Measurements from ENCODE around the gene SERPINA3. TPM values are rescaled to one million over a fixed set of nuclear protein-coding genes. Genes with fewer than 3 reads are reported as not detected.

Gene SERPINA3
- total and polyA plus RNA-seq, 10 of the 15 experiments (the other 5 are each of a cell fraction or from before 2014, with no cell fraction given), result 2.2 TPM; not detected in 9

DNA sequence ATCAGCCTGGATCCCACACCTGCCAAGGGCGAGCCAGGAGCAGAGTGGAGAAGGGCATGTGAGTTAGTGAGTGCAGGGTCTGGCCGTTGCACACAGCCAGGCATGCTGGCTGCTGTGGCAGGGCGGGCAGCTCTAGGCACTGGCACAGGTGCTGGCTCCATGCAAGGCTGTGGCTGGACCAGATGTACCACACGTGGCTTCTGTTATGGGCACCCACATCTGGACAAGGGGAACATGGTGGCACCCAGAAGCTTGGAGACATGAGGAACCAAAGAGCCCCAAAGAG is 20.1 kb downstream of the SERPINA3 start:
- SMC1A ChIA-PET (ENCODE audit: uncharacterized antibody, unreplicated experiment), result no interaction called here
- H3K36me3 ChIP-seq (ENCODE audit: control insufficient read depth in 2 of 2, insufficient read depth in 2 of 2, low read length in 1 of 2), result no peaks in the 10 kb centered on the region
- WGBS (ENCODE audit: insufficient coverage, insufficient replicate concordance, low lambda C conversion rate, missing lambda C conversion rate), result 0% methylated on average over 4 of the region's 4 CpGs
- in situ Hi-C loops (cut with MboI) (no loop called here), intact Hi-C loops (cut with micrococcal nuclease; ENCODE audit: unreplicated experiment) (no loop called here)
- no peak overlapping the region for H3K4me2 ChIP-seq (ENCODE audit: control insufficient read depth, insufficient read depth)
- H3K27ac ChIP-seq (ENCODE audit: control insufficient read depth, insufficient read depth), result no peak overlapping the region
- CTCF ChIA-PET, result no interaction called here
- no peaks in the 10 kb centered on the region for H3K27me3 ChIP-seq (replicated peaks in 1 of 2; ENCODE audit: control insufficient read depth in 2 of 2, insufficient read depth in 2 of 2, low read length in 1 of 2)
- RAD21 ChIA-PET (ENCODE audit: unreplicated experiment), result no interaction called here
- no peaks in the 10 kb centered on the region for H4K20me1 ChIP-seq (ENCODE audit: control insufficient read depth, insufficient read depth)
- DNase-seq (ENCODE audit: low read depth, low spot score) (no peak), ATAC-seq (no peak), FAIRE-seq (no peak)
- POLR2A ChIA-PET, result no interaction called here
- no peak overlapping the region for H3K9ac ChIP-seq (ENCODE audit: control insufficient read depth, insufficient read depth, low read length)
- no peak overlapping the region for H2AFZ ChIP-seq (ENCODE audit: control insufficient read depth, low read depth, low read length)
- no peaks in the 10 kb centered on the region for H3K4me1 ChIP-seq (ENCODE audit: control insufficient read depth, insufficient read depth, low read length)
- BruUV-seq (replicated peaks), result no TSS peak
- H3K9me3 ChIP-seq (replicated peaks; ENCODE audit: control insufficient read depth, insufficient read depth, low read length), result no peaks in the 10 kb centered on the region
- H3K79me2 ChIP-seq (ENCODE audit: control insufficient read depth, insufficient read depth, low read length), result no peaks in the 10 kb centered on the region
- no peak overlapping the region for H3K4me3 ChIP-seq
- TF ChIP-seq, protein P1, sequence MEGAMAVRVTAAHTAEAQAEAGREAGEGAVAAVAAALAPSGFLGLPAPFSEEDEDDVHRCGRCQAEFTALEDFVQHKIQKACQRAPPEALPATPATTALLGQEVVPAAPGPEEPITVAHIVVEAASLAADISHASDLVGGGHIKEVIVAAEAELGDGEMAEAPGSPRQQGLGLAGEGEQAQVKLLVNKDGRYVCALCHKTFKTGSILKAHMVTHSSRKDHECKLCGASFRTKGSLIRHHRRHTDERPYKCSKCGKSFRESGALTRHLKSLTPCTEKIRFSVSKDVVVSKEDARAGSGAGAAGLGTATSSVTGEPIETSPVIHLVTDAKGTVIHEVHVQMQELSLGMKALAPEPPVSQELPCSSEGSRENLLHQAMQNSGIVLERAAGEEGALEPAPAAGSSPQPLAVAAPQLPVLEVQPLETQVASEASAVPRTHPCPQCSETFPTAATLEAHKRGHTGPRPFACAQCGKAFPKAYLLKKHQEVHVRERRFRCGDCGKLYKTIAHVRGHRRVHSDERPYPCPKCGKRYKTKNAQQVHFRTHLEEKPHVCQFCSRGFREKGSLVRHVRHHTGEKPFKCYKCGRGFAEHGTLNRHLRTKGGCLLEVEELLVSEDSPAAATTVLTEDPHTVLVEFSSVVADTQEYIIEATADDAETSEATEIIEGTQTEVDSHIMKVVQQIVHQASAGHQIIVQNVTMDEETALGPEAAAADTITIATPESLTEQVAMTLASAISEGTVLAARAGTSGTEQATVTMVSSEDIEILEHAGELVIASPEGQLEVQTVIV (IDR thresholded peaks at IDR 0.05; ENCODE audit: borderline replicate concordance, partially characterized antibody), result no peak
- TF ChIP-seq, protein P2, sequence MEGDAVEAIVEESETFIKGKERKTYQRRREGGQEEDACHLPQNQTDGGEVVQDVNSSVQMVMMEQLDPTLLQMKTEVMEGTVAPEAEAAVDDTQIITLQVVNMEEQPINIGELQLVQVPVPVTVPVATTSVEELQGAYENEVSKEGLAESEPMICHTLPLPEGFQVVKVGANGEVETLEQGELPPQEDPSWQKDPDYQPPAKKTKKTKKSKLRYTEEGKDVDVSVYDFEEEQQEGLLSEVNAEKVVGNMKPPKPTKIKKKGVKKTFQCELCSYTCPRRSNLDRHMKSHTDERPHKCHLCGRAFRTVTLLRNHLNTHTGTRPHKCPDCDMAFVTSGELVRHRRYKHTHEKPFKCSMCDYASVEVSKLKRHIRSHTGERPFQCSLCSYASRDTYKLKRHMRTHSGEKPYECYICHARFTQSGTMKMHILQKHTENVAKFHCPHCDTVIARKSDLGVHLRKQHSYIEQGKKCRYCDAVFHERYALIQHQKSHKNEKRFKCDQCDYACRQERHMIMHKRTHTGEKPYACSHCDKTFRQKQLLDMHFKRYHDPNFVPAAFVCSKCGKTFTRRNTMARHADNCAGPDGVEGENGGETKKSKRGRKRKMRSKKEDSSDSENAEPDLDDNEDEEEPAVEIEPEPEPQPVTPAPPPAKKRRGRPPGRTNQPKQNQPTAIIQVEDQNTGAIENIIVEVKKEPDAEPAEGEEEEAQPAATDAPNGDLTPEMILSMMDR (IDR thresholded peaks at IDR 0.05 in 2 of 3, conservative IDR thresholded peaks at IDR 0.05 in 1 of 3; ENCODE audit: control insufficient read depth in 2 of 3, extremely low read depth in 1 of 3, insufficient read depth in 1 of 3, low read depth in 3 of 3, low read length in 3 of 3), result no peak
- TF ChIP-seq, protein P3, sequence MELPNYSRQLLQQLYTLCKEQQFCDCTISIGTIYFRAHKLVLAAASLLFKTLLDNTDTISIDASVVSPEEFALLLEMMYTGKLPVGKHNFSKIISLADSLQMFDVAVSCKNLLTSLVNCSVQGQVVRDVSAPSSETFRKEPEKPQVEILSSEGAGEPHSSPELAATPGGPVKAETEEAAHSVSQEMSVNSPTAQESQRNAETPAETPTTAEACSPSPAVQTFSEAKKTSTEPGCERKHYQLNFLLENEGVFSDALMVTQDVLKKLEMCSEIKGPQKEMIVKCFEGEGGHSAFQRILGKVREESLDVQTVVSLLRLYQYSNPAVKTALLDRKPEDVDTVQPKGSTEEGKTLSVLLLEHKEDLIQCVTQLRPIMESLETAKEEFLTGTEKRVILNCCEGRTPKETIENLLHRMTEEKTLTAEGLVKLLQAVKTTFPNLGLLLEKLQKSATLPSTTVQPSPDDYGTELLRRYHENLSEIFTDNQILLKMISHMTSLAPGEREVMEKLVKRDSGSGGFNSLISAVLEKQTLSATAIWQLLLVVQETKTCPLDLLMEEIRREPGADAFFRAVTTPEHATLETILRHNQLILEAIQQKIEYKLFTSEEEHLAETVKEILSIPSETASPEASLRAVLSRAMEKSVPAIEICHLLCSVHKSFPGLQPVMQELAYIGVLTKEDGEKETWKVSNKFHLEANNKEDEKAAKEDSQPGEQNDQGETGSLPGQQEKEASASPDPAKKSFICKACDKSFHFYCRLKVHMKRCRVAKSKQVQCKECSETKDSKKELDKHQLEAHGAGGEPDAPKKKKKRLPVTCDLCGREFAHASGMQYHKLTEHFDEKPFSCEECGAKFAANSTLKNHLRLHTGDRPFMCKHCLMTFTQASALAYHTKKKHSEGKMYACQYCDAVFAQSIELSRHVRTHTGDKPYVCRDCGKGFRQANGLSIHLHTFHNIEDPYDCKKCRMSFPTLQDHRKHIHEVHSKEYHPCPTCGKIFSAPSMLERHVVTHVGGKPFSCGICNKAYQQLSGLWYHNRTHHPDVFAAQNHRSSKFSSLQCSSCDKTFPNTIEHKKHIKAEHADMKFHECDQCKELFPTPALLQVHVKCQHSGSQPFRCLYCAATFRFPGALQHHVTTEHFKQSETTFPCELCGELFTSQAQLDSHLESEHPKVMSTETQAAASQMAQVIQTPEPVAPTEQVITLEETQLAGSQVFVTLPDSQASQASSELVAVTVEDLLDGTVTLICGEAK (IDR thresholded peaks at IDR 0.05; ENCODE audit: borderline replicate concordance), result no peak
- TF ChIP-seq YY1 (IDR thresholded peaks at IDR 0.05; ENCODE audit: low read depth, low read length) (no peak), FOXK2 (IDR thresholded peaks at IDR 0.05) (no peak), RAD51 (IDR thresholded peaks at IDR 0.05) (no peak), SP1 (IDR thresholded peaks at IDR 0.05; ENCODE audit: low read depth, low read length) (no peak), RCOR1 (conservative IDR thresholded peaks at IDR 0.05; ENCODE audit: low read depth, low read length) (no peak), SPI1 (IDR thresholded peaks at IDR 0.05; ENCODE audit: borderline replicate concordance, insufficient read depth, low read depth, low read length) (no peak), NFXL1 (IDR thresholded peaks at IDR 0.05; ENCODE audit: borderline replicate concordance) (no peak), KDM1A (IDR thresholded peaks at IDR 0.05; ENCODE audit: borderline replicate concordance) (no peak), NR2C2 (IDR thresholded peaks at IDR 0.05; ENCODE audit: borderline replicate concordance, control insufficient read depth, insufficient read length, low read depth) (no peak), MXI1 (IDR thresholded peaks at IDR 0.05; ENCODE audit: low read depth, low read length) (no peak)
- TF ChIP-seq, protein P4, sequence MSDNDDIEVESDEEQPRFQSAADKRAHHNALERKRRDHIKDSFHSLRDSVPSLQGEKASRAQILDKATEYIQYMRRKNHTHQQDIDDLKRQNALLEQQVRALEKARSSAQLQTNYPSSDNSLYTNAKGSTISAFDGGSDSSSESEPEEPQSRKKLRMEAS (IDR thresholded peaks at IDR 0.05; ENCODE audit: low read depth, low read length), result no peak
- TF ChIP-seq, protein P5, sequence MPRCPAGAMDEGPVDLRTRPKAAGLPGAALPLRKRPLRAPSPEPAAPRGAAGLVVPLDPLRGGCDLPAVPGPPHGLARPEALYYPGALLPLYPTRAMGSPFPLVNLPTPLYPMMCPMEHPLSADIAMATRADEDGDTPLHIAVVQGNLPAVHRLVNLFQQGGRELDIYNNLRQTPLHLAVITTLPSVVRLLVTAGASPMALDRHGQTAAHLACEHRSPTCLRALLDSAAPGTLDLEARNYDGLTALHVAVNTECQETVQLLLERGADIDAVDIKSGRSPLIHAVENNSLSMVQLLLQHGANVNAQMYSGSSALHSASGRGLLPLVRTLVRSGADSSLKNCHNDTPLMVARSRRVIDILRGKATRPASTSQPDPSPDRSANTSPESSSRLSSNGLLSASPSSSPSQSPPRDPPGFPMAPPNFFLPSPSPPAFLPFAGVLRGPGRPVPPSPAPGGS (IDR thresholded peaks at IDR 0.05; ENCODE audit: borderline replicate concordance, insufficient read depth, low read depth, low read length, poor library complexity, severe bottlenecking), result no peak

Measured in GM12878 (cell line).